Psoas muscle (tissue), 8 donors: ENCODE measurements around the gene SAMD5. TPM values are rescaled to one million over a fixed set of nuclear protein-coding genes. Genes with fewer than 3 reads are reported as not detected.

Experiments
- ATAC-seq, 4 donors: fragments of 200-7000 bp; cut with Tn5 transposase; one replicate each; pipeline ENCODE4 v1.9.1; 2020; ENCODE audit warnings: moderate library complexity in 3 of 4, mild to moderate bottlenecking in 2 of 4
- DNase-seq, 2 donors: peaks; one replicate each; pipeline ENCODE4 v3.0.0-alpha.2; 2020
- H3K27ac ChIP-seq: fragments of 200-600 bp; one replicate; pipeline ENCODE4 v1.8.0; 2022
- H3K27me3 ChIP-seq, 3 donors: fragments of 200-600 bp in 1 of 3; one replicate each; pipeline versions ENCODE4 v1.6.1 to v1.8.0; 2013 to 2022; ENCODE audit warnings: low read length in 2 of 3, mild to moderate bottlenecking in 2 of 3, moderate library complexity in 1 of 3; ENCODE audit not compliant: insufficient read depth in 3 of 3
- H3K36me3 ChIP-seq, 2 donors: fragments of 200-600 bp in 1 of 2; one replicate each; pipeline versions ENCODE4 v1.6.1 to v1.8.0; 2013 to 2022; ENCODE audit warnings: low read depth in 1 of 2, mild to moderate bottlenecking in 1 of 2, moderate library complexity in 1 of 2; ENCODE audit not compliant: insufficient read depth in 1 of 2
- H3K4me1 ChIP-seq: fragments of 200-600 bp; one replicate; pipeline ENCODE4 v1.8.0; 2022
- H3K4me3 ChIP-seq: fragments of 200-600 bp; one replicate; pipeline ENCODE4 v1.8.0; 2022; ENCODE audit warnings: mild to moderate bottlenecking
- H3K9me3 ChIP-seq: fragments of 200-600 bp; one replicate; pipeline ENCODE4 v1.8.0; 2022
- CTCF ChIP-seq: fragments of 200-600 bp; IDR thresholded peaks from one replicate; pipeline ENCODE4 v1.8.0; 2022; ENCODE audit warnings: antibody characterized with exemption
- WGBS, 3 donors: extraction: QIAGEN DNeasy Blood & Tissue Kit; methylation state at CpG; one replicate each; pipeline versions ENCODE4 v1.1.6 to v1.1.7; 2013; 5-methylcytosine and 5-hydroxymethylcytosine counted together
- intact Hi-C, 2 donors: fragments of 100-400 bp; cut with DNase I; formaldehyde crosslinking; loops; one replicate each; pipeline versions ENCODE4 v1.11.0 to v1.14.2; 2022
- polyA plus RNA-seq, 3 donors: library from polyadenylated mRNA; stranded (reverse); fragments of 200-250 nt; gene quantifications; one replicate each; pipeline ENCODE4 v1.2.3, GENCODE V29; 2013
- total RNA-seq, 4 donors: library from RNA; stranded (reverse); fragmentation: NEBNext Ultra II Directional in 2 of 4; extraction: Animal tissue kit (Norgen Biotek cat#: 25700) in 2 of 4; gene quantifications; one replicate each; pipeline versions ENCODE4 v1.2.1 to v1.2.4, GENCODE V29; 2021 to 2023
- donor health status: healthy with polysubstance abuse.
- donor health status: DM: no; HTN: no; CAD: no; lungs with moderate emphysema.
- donor health status: Bipolar disorder and iron deficiency.
- donor health status: healthy.
- donor health status: DM: yes; HTN: yes; CAD: no.
- donor health status: DM: no; HTN: no; CAD: no.
- donor health status: DM: no; HTN: no; CAD: no.
- donor health status: DM: yes; HTN: yes; CAD: no.

Gene SAMD5
- total and polyA plus RNA-seq, 7 donors, result 0.03 to 0.30 (median 0.08) TPM

- H3K27me3 ChIP-seq, result no peaks in the 10 kb centered on the region
- no peaks in the 10 kb centered on the region for H3K4me1 ChIP-seq
- ATAC-seq, result no peak
- H3K9me3 ChIP-seq, result no peaks in the 10 kb centered on the region
- DNase-seq, result no peak
- intact Hi-C loops, result no loop called here
- no peaks in the 10 kb centered on the region for H3K36me3 ChIP-seq
- TF ChIP-seq CTCF, result no peak
- H3K27ac ChIP-seq, result no peak overlapping the region
- WGBS, 3 donors, result 30 to 42% (median 37%) methylated on average over 2 of the region's 2 CpGs
- no peak overlapping the region for H3K4me3 ChIP-seq
These were observed 40.6 kb upstream of the SAMD5 start for GRCh38 chr6:147467886-147468285.

GRCh38 chr6:147468634-147469033 lies 39.9 kb upstream of the SAMD5 start:
- H3K4me1 ChIP-seq, result no peaks in the 10 kb centered on the region
- DNase-seq (no peak), ATAC-seq (no peak)
- no peak for TF ChIP-seq CTCF
- H3K27me3 ChIP-seq, result no peaks in the 10 kb centered on the region
- intact Hi-C loops, result no loop called here
- 57 to 70% (median 63%) methylated on average over 2 of the region's 2 CpGs for WGBS, 3 donors
- peaks cover 6% of the 10 kb centered on the region for H3K9me3 ChIP-seq
- H3K36me3 ChIP-seq, result no peaks in the 10 kb centered on the region
- no peak overlapping the region for H3K27ac ChIP-seq
- no peak overlapping the region for H3K4me3 ChIP-seq

- H3K4me1 ChIP-seq, result no peaks in the 10 kb centered on the region
- TF ChIP-seq CTCF, result no peak
- H3K27ac ChIP-seq, result no peak overlapping the region
- intact Hi-C loops, result no loop called here
- H3K27me3 ChIP-seq, result no peaks in the 10 kb centered on the region
- ATAC-seq (no peak), DNase-seq (no peak)
- 73 to 79% (median 75%) methylated on average over 2 of the region's 2 CpGs for whole genome bisulfite sequencing, 3 donors
- H3K4me3 ChIP-seq, result no peak overlapping the region
- H3K9me3 ChIP-seq, result peaks cover 8% of the 10 kb centered on the region
- H3K36me3 ChIP-seq, result no peaks in the 10 kb centered on the region
These were observed 28.6 kb upstream of the SAMD5 start for GRCh38 chr6:147479857-147480256.

- H3K27me3 ChIP-seq, result no peaks in the 10 kb centered on the region
- intact Hi-C loops, result no loop called here
- DNase-seq (no peak), ATAC-seq (no peak)
- peaks cover 5% of the 10 kb centered on the region for H3K9me3 ChIP-seq
- H3K36me3 ChIP-seq, result no peaks in the 10 kb centered on the region
- no peaks in the 10 kb centered on the region for H3K4me1 ChIP-seq
- no peak overlapping the region for H3K27ac ChIP-seq
- TF ChIP-seq CTCF, result no peak
- H3K4me3 ChIP-seq, result no peak overlapping the region
These were observed 21.8 kb upstream of the SAMD5 start for GRCh38 chr6:147486683-147487082.

GRCh38 chr6:147497472-147497871 lies 11.0 kb upstream of the SAMD5 start:
- ATAC-seq (no peak), DNase-seq (no peak)
- no peak overlapping the region for H3K27ac ChIP-seq
- H3K4me1 ChIP-seq, result no peaks in the 10 kb centered on the region
- no peak overlapping the region for H3K4me3 ChIP-seq
- no peaks in the 10 kb centered on the region for H3K9me3 ChIP-seq
- TF ChIP-seq CTCF, result no peak
- H3K27me3 ChIP-seq, result peaks cover 0 to 3% (median 0%) of the 10 kb centered on the region in 3 donors
- 77 to 98% (median 83%) methylated on average over 1 of the region's 1 CpG for WGBS, 3 donors
- intact Hi-C loops, result no loop called here
- H3K36me3 ChIP-seq, result no peaks in the 10 kb centered on the region
